OCI-LY1 (cell line): ENCODE results near the gene OPRM1.

Experiments used
- EZH2 ChIP-seq: fragments of 200-600 bp; sonication (generic), shearing (Covaris generic); IDR thresholded peaks from 2 replicates; pipeline ENCODE4 v1.8.0; 2017; ENCODE audit warnings: borderline replicate concordance, mixed run types, mild to moderate bottlenecking, antibody characterized with exemption, low read length, moderate library complexity, mixed read lengths
- TF ChIP-seq, protein P1 (sequence below): fragments of 200-600 bp; sonication (generic), shearing (Covaris generic); IDR thresholded peaks from 2 replicates; pipeline ENCODE4 v1.5.1; 2017; ENCODE audit warnings: mild to moderate bottlenecking, antibody characterized with exemption, low read length, moderate library complexity, mixed read lengths

DNA sequence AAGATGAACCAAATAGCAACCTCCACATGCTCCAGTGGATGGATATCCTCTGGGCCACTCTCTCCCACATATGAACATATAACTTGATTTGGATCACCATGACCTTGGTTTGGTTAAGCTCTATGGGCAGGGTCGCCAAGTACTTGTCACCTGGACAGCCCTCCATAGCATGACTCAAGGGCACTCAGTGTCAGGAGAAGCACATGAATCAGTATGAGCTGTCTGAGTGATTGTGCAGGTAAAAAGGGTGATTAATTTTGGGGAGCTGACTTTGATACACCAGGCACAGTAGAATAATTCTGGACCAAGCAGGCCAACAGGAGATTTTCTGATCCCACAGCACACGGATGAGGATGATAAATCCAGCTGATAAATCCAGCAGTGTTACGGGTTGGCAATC, 74.4 kb downstream of the OPRM1 start:
- TF ChIP-seq, protein P1, sequence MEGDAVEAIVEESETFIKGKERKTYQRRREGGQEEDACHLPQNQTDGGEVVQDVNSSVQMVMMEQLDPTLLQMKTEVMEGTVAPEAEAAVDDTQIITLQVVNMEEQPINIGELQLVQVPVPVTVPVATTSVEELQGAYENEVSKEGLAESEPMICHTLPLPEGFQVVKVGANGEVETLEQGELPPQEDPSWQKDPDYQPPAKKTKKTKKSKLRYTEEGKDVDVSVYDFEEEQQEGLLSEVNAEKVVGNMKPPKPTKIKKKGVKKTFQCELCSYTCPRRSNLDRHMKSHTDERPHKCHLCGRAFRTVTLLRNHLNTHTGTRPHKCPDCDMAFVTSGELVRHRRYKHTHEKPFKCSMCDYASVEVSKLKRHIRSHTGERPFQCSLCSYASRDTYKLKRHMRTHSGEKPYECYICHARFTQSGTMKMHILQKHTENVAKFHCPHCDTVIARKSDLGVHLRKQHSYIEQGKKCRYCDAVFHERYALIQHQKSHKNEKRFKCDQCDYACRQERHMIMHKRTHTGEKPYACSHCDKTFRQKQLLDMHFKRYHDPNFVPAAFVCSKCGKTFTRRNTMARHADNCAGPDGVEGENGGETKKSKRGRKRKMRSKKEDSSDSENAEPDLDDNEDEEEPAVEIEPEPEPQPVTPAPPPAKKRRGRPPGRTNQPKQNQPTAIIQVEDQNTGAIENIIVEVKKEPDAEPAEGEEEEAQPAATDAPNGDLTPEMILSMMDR, result no peak
- TF ChIP-seq EZH2, result no peak
